Left cardiac atrium (tissue), 4 donors: ENCODE results near the gene PERCC1. TPM values are rescaled to one million over a fixed set of nuclear protein-coding genes. Genes with fewer than 3 reads are reported as not detected.
"Not testable (repeated sequence)": the region's sequence is repeated elsewhere in the genome, so short reads cannot be mapped to it uniquely, and the experiment has no call there.

Experiments used
- ATAC-seq, 2 donors: fragments of 200-7000 bp; cut with Tn5 transposase; one replicate each; pipeline ENCODE4 v1.9.1; 2020; ENCODE audit warnings: mild to moderate bottlenecking in 2 of 2, moderate library complexity in 2 of 2
- DNase-seq: peaks from one replicate; pipeline ENCODE4 v3.0.0-alpha.2; 2020
- intact Hi-C, 2 donors: fragments of 100-400 bp; cut with DNase I; formaldehyde crosslinking; loops; one replicate each; pipeline versions ENCODE4 v1.14.1 to v1.15.1; 2022 to 2023
- total RNA-seq, 2 donors: library from RNA; stranded (reverse); fragmentation: NEBNext Ultra II Directional; extraction: Animal tissue kit (Norgen Biotek cat#: 25700); gene quantifications; one replicate each; pipeline ENCODE4 v1.2.1, GENCODE V29; 2021
- donor health status: DM: no; HTN: yes; CAD: no.
- donor health status: DM: no; HTN: yes; CAD: no; lungs with severe emphysema.
- donor health status: DM: yes; HTN: yes; CAD: no.
- donor health status: Dilated cardiomyopathy.

PERCC1 gene
- total RNA-seq, 2 donors from 2014 or later = not detected

- DNase-seq (no peak), ATAC-seq (no peak)
- intact Hi-C loops = no loop called here
These were observed 28.1 kb downstream of the PERCC1 start for GRCh38 chr16:1458977-1459341.

DNA sequence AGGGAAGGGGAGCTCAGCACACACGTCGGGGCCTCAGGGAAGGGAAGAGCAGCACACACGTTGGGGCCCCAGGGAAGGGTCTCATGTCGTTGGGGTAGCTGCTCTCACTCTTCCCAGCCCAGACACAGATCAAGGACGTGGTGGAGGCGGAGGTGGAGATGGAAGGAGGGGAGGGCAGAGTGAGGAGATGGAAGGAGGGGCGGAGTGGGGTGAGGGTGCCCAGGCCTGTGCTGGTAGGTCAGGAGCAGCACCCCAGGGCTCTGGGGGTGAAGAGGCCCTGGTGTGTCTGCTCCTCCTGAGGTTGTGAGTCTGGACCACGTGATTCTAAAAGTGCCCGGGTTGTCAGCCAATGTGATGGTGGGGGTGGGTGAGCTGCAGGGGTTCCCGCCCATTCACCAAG lies 29.1 kb downstream of the PERCC1 start:
- no peak for ATAC-seq
- no peak for DNase-seq
- intact Hi-C loops = no loop called here

DNA sequence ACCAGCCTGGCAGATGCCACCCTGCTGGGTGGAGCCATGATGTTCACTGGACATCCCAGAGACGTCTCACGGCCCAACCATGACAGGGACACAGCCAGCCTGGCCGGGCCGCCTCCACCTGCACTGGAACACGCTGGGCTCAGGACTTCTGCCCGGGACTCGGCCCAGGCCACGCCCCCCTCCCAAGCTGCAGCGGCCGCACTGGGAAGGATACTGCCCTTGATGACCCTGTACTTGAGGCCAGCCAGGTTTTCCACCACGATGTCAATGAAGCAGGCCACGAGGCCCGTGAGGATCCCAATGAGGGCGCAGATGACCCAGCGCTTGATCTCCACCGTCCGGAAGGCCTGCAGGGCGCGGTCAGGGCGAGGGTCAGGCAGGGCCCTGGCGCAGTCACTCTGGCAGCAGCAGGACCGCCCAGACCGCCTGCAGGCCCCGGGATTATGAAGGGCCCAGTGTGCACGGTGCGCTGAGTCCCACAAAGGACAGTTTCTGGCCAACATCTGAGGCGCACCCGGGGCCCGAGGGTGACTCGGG lies 29.8 kb downstream of the PERCC1 start:
- intact Hi-C loops = no loop called here
- DNase-seq = no peak
- ATAC-seq = no peak

GRCh38 chr16:1461146-1461545 lies 30.3 kb downstream of the PERCC1 start:
- no peak for ATAC-seq
- intact Hi-C loops = no loop called here
- no peak for DNase-seq

DNA sequence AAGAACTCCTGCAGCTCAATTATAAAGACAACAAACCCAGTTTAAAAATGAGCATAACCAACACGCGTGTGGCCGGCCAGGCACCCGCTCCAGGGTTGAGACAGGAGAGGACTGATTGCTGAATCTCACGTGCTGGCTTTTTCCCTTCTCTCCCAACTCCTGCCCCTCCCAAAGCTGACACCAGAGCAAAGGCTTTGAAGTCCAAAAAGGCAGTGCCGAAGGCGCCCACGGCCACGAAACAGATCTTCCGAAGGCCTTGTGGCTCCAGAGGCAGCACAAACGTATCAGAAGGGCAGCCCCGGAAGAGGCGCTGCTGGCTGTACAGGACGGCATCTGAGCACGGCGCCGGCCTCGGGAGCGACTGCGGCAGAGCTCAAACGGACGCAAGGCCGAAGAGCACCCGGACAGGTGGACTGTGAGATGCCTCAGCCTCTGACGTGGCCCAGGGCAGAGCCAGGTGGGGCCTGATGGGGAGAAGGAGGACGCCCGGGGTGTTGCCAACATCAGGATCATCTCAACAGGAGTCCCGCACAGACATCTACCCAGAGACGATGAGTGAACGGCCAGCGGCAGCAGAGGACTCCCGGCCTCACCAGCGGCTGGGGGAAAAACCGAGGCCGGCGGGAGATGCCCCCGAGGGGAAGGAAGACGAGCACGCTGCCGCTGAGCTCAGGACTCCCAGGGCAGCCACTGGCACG lies 33.5 kb downstream of the PERCC1 start:
- ATAC-seq = no peak
- no peak for DNase-seq
- intact Hi-C loops = no loop called here

- DNase-seq = no peak
These were observed 34.2 kb downstream of the PERCC1 start for GRCh38 chr16:1464894-1465566.

DNA sequence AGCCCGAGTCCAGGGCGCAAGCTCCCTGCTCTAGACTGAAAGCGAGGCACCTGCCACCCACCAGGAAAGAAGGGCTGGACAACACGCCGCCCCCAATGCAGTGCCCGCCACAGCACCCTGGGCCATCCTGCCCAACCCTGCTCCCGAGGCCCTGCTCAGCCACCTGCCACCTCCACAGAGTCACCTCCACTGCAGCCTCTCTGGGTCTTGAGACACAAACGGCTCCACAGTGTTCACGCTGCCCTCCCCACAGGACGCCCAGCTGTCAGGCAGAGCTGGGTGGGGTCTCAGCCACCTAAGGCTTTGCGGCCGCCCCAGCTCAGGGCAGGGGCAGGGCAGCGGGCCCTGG lies 34.7 kb downstream of the PERCC1 start:
- ATAC-seq (no peak), DNase-seq (no peak)
- intact Hi-C loops = no loop called here

More at GRCh38 chr16:1464894-1465566, 34.2 kb downstream of the PERCC1 start:
- ATAC-seq = no peak
- intact Hi-C loops = no loop called here

DNA sequence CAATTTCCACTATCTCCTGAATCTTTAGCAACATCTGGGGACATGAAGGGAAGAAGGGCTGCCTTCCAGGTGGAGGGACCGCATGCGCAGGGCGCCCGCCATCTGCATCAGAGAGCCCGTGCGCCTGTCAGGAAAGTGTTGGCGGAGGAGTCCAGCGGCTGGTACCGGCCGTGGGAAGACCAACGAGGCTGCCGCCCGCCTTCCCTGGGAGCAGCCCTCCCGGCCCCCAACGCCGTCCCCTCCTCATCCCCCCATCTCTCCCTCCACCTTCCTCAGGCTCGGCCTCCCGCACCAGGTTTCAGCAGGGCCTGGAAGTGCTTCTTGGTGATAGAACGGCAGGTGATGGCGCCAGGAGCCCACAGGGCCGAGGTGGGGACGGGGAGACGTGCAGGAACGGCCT lies 35.2 kb downstream of the PERCC1 start:
- ATAC-seq = no peak
- intact Hi-C loops = no loop called here
- DNase-seq = no peak

- intact Hi-C loops = no loop called here
- ATAC-seq (no peak), DNase-seq (no peak)
These were observed 36.2 kb downstream of the PERCC1 start for GRCh38 chr16:1466968-1467521.

GRCh38 chr16:1468426-1468810 lies 37.5 kb downstream of the PERCC1 start:
- intact Hi-C loops = no loop called here
- no peak for ATAC-seq
- no peak for DNase-seq

DNA sequence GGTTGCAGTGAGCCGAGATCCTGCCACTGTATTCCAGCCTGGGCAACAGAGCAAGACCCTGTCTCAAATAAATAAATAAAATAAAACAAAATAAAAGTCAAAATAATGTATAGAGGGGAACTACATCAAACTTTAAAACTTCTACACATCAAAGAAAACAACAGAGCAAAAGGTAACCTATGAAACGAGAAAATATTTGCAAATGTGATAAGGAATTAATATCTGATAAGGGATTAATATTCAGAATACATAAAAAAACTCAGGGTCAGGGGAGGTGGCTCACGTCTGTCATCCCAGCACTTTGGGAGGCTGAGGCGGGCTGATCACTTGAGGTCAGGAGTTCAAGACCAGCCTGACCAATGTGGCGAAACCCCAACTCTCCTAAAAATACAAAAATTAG lies 38.3 kb downstream of the PERCC1 start:
- DNase-seq, ATAC-seq, intact Hi-C loops: not testable (repeated sequence)

DNA sequence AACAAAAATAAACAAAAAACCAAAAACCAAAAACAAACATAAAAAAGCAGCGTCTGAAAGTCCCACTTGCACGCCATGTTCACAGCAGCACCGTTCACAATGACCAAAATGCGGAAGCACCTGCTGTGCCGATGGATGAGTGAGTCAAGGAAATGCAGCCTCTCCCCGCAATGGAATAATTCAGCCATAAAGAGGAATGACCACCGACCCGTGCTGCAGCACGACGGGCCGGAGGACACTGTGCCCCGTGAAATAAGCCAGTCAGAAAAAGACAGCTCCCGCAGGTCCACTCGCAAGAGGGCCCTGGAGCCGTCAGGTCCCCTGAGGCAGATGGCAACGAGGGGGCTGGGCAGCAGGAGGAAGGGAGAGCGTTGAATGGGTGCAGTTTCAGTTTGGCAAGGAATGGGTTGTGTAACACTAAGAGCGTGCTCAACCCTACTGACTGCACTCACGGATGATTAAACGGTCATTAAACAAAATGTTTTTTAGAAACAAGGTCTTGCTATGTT lies 38.9 kb downstream of the PERCC1 start:
- DNase-seq (no peak), ATAC-seq (no peak)
- intact Hi-C loops = no loop called here

GRCh38 chr16:1470481-1471251 lies 39.8 kb downstream of the PERCC1 start:
- DNase-seq (no peak), ATAC-seq (peak in 1 of 2 donors; percentile 31)
- intact Hi-C loops = no loop called here

DNA sequence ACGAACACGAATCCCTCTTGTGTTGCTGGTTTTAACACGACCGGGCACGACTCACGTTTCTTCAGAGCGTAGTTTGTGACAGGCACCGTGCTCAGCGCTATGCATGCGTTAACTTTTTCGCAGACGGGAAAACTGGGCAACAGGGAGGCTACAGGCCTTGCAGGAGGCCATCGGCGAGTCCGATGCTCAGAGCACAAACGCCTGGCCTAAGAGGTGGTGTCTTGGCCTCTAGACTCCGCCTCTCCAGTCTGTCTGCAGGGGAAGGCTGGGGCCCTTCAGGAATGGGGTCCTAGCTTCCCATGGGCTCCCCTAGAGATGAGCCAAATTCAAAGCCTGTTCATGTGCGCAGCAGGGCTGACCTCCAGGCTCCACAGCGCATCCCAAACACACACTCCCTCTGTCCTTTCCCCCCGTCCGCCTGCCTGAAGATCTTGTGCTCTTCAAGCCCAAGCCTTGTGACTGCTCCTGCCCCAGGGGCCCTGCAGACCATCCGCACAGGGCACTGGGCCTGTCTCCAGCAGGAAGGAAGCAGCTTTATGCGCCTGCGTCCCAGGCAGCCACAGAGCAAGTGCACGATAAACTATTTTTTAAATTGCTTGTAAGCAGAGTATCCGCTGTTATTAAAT lies 40.8 kb downstream of the PERCC1 start:
- intact Hi-C loops = no loop called here
- DNase-seq (no peak), ATAC-seq (no peak)

DNA sequence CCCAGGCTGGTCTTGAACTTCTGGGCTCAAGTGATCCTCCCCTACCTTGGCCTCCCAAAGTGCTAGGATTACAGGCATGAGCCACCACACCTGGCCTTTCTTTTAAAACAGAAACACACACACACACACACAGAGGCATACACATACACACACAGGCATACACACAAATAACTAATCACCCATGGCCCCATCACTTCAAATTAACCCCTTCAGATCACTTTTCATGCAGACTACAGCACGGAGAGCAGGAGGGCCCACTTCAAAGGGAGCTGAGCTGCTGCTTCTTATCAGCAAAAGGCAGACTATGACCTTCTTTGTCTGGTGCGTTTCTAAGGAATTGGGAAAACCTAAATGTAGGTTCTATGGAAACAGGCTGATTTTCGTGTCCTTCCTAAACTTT lies 42.1 kb downstream of the PERCC1 start:
- intact Hi-C loops = no loop called here
- ATAC-seq (no peak), DNase-seq (no peak)

DNA sequence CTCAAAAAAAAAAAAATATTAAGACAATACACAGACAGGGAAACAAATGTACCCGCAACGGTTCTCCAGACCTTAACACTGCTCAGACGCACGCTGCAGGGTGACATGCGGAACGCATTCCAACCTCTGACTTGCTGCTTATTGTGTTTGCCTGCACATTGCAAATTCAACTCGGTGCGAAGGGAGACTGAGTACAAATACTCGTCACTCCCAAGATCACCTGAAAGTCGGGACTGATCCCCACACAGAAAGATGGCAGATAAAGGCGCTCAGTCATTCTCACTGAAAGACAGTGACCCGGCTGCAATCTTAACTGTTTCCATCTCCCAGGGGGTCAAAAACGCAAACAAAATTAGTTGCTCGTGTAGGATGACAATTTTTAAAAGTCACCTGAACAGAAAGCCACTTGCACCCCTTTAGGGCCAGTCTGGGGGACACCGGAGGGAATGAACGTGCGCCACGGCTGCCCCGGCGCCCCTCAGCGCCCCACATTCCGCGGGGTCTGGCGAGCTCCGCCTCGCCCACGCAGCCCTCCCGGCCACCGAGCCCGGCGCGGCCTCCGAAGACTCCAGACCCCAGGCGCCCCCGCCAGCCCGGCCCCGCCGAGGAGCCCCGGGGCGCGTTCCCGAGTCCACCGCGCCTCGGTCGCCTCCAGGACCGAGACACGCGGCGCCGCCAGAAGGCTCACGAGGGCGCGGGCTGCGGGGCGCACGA lies 43.4 kb downstream of the PERCC1 start:
- peak in 1 of 2 donors; percentile 17 for ATAC-seq
- intact Hi-C loops = no loop called here
- no peak for DNase-seq

DNA sequence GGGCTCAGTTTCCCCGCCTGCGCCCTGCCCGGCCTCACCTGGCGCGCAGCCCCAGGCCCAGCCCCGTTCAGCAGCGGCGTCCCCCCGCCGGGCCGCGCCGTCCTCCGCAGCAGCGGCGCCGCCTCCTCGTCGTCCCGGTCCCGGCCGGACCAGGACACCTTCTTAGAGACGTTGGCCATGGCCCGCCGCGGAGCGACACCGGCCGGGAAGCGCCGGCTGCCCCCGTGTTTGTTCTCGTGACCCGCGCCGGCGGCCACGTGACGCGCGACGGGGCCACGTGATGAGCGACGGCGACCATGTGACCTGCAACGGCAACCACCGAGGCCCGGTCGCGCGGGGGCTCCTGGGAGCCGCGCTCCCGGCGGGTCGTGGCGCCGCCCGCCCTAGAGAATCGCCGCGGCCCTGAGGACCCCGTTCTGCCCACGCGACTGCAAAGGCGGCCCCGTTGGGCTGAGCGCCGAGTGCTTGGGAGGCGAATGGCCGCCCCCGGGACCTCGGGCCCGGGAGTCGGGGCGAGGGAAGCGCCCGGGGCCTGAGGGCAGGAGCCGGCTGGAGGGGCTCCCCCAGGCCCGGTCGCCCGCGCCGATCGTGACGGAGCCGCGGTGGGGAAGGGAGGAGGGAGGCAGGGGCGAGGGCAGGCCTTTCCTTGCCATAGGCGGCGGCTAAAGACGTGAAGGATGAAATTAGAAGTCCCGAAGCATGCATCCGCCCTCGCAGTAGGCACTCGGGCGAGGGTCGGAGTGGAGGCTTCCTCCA lies 44.1 kb downstream of the PERCC1 start, which contains the start of gene CLCN7:
TSS of gene CLCN7 (minus strand) at position 233 of the 756 bp plus-strand sequence. CDS start at position 179, 54 bp downstream.
- DNase-seq = peak; percentile 94
- intact Hi-C loops = no loop called here
- ATAC-seq = peak; percentile 96 to 99
